GM13977 (cell line): ENCODE data around the gene UBE2U.
A peak's percentile ranks its signal among the peaks of the same experiment; 100 is the strongest.

Experiments
- DNase-seq: peaks from one replicate; pipeline ENCODE4 v3.0.0; 2012; ENCODE audit warnings: low spot score
- CTCF ChIP-seq: IDR thresholded peaks from 2 replicates; pipeline ENCODE4 v1.5.1; 2012; ENCODE audit warnings: mild to moderate bottlenecking, control low read depth; ENCODE audit not compliant: insufficient read depth; ENCODE audit errors: extremely low read depth, missing control alignments
- in situ Hi-C: fragments of 300-500 bp; cut with MboI; formaldehyde crosslinking; loops from one replicate; pipeline ENCODE4 v1.12.0; 2022; ENCODE audit warnings: low sequenced_read_pairs, low pct_unique_long_range_greater_than_20kb, mixed read lengths, inconsistent platforms; ENCODE audit not compliant: unreplicated experiment

UBE2U gene

GRCh38 chr1:64268653-64269557 is 65.5 kb downstream of the UBE2U start:
- in situ Hi-C loops, result loop anchor here (25.0 kb wide), 2 partner anchors 393 to 543 kb away; no protein-coding TSS in a partner anchor
- DNase-seq, result peak; percentile 59
- peak; percentile 78 for TF ChIP-seq CTCF

- TF ChIP-seq CTCF, result no peak
- no peak for DNase-seq
- in situ Hi-C loops, result loop anchor here (25.0 kb wide), 2 partner anchors 393 to 543 kb away; no protein-coding TSS in a partner anchor
These were observed 66.1 kb downstream of the UBE2U start for GRCh38 chr1:64269558-64269884.

GRCh38 chr1:64280001-64280400 is 76.6 kb downstream of the UBE2U start:
- no peak for DNase-seq
- in situ Hi-C loops, result no loop called here
- no peak for TF ChIP-seq CTCF

- no peak for DNase-seq
- no peak for TF ChIP-seq CTCF
- in situ Hi-C loops, result no loop called here
These were observed 78.9 kb downstream of the UBE2U start for GRCh38 chr1:64282351-64282750.

- in situ Hi-C loops, result no loop called here
- DNase-seq, result no peak
- no peak for TF ChIP-seq CTCF
These were observed 83.6 kb downstream of the UBE2U start for GRCh38 chr1:64287071-64287470.

GRCh38 chr1:64290420-64290819 is 87.0 kb downstream of the UBE2U start:
- in situ Hi-C loops, result no loop called here
- TF ChIP-seq CTCF, result no peak
- no peak for DNase-seq
